OCI-LY7 (cell line): Measurements from ENCODE around the gene LUC7L2. TPM values are rescaled to one million over a fixed set of nuclear protein-coding genes. Genes with fewer than 3 reads are reported as not detected.
"Not testable (repeated sequence)": the region's sequence is repeated elsewhere in the genome, so short reads cannot be mapped to it uniquely, and the experiment has no call there.

Experiments used
- BruUV-seq: library from RNA; stranded (reverse); fragments of 400-500 nt; replicated peaks from 2 replicates; lab custom pipeline; 2021; lab: Mats Ljungman, UMichigan
- CTCF ChIA-PET: fragments of 300-600 bp; sonication (Branson Sonifier 250); formaldehyde crosslinking; loops from one replicate; lab custom pipeline; 2022; ENCODE audit warnings: antibody characterized with exemption; ENCODE audit not compliant: unreplicated experiment; lab: Charles Lee
- POLR2A ChIA-PET: fragments of 300-600 bp; sonication (Branson Sonifier 250); formaldehyde crosslinking; loops from one replicate; lab custom pipeline; 2022; ENCODE audit warnings: antibody characterized with exemption; lab: Charles Lee
- DNase-seq: peaks from one replicate; pipeline ENCODE4 v3.0.0-alpha.2; 2015; ENCODE audit warnings: low spot score
- H2AFZ ChIP-seq: fragments of 200-600 bp; sonication (generic), shearing (Covaris generic); 2 replicates; pipeline ENCODE4 v1.6.1; 2014; ENCODE audit warnings: mild to moderate bottlenecking, antibody characterized with exemption, low read length, moderate library complexity
- H3K27ac ChIP-seq: fragments of 200-600 bp; sonication (generic); 2 replicates; pipeline ENCODE4 v1.5.1; 2014; ENCODE audit warnings: mixed run types, low read depth, mild to moderate bottlenecking, moderate library complexity, low read length, inconsistent platforms; ENCODE audit not compliant: poor library complexity, severe bottlenecking
- H3K36me3 ChIP-seq: fragments of 200-600 bp; sonication (generic); 2 replicates; pipeline ENCODE4 v1.6.1; 2014; ENCODE audit warnings: mild to moderate bottlenecking, antibody characterized with exemption, low read length, moderate library complexity, mixed read lengths; ENCODE audit not compliant: insufficient read depth
- H3K4me1 ChIP-seq: fragments of 200-600 bp; sonication (generic); 2 replicates; pipeline ENCODE4 v1.5.1; 2014; ENCODE audit warnings: mild to moderate bottlenecking, low read length; ENCODE audit not compliant: insufficient read depth, poor library complexity, severe bottlenecking
- H3K4me2 ChIP-seq: fragments of 200-600 bp; sonication (generic); 2 replicates; pipeline ENCODE4 v1.6.1; 2014; ENCODE audit warnings: mild to moderate bottlenecking, low read length
- H3K4me3 ChIP-seq: fragments of 200-600 bp; sonication (generic); 2 replicates; pipeline ENCODE4 v1.5.1; 2014; ENCODE audit warnings: mild to moderate bottlenecking, low read depth, low read length; ENCODE audit not compliant: poor library complexity, severe bottlenecking
- H3K79me2 ChIP-seq: fragments of 200-600 bp; sonication (generic); 2 replicates; pipeline ENCODE4 v1.6.1; 2016; ENCODE audit warnings: low read depth, mild to moderate bottlenecking, low read length, moderate library complexity, mixed read lengths; ENCODE audit not compliant: insufficient read depth
- H3K9me2 ChIP-seq: fragments of 200-600 bp; sonication (generic); 2 replicates; pipeline ENCODE4 v1.6.1; 2016; ENCODE audit warnings: mild to moderate bottlenecking, low read length, mixed read lengths; ENCODE audit not compliant: insufficient read depth
- H3K9me3 ChIP-seq: fragments of 200-600 bp; sonication (generic); 2 replicates; pipeline ENCODE4 v1.6.1; 2014; ENCODE audit warnings: mild to moderate bottlenecking, mixed run types, low read length, mixed read lengths
- H4K20me1 ChIP-seq: fragments of 200-600 bp; sonication (generic); 2 replicates; pipeline ENCODE4 v1.6.1; 2014; ENCODE audit warnings: mild to moderate bottlenecking, antibody characterized with exemption, low read length, moderate library complexity, mixed read lengths; ENCODE audit not compliant: insufficient read depth
- EZH2phosphoT487 ChIP-seq: fragments of 200-600 bp; sonication (generic); IDR thresholded peaks from 2 replicates; pipeline ENCODE4 v1.6.1; 2018; ENCODE audit warnings: low read depth, borderline replicate concordance, mild to moderate bottlenecking, mixed run types, antibody characterized with exemption, low read length, moderate library complexity, mixed read lengths
- intact Hi-C: fragments of 100-400 bp; cut with micrococcal nuclease; formaldehyde crosslinking; loops from one replicate; pipeline ENCODE4 v1.10.0; 2022; ENCODE audit not compliant: unreplicated experiment
- total RNA-seq, 2 experiments: library from RNA; depleted of rRNA in 1 of 2; stranded (reverse); fragments of >200 nt in 1 of 2; shearing (Covaris generic) in 1 of 2; gene quantifications; 2 replicates each; pipeline ENCODE4 v1.2.3, GENCODE V29; 2014 to 2022
- TF ChIP-seq, protein P1 (sequence below): fragments of 200-600 bp; sonication (generic); conservative IDR thresholded peaks from 2 replicates; pipeline ENCODE4 v1.5.1; 2014; ENCODE audit warnings: mild to moderate bottlenecking, antibody characterized with exemption, low read length, moderate library complexity, mixed read lengths

Gene LUC7L2
- total RNA-seq, 2 experiments from 2014 or later = 79.6 to 143 TPM

DNA sequence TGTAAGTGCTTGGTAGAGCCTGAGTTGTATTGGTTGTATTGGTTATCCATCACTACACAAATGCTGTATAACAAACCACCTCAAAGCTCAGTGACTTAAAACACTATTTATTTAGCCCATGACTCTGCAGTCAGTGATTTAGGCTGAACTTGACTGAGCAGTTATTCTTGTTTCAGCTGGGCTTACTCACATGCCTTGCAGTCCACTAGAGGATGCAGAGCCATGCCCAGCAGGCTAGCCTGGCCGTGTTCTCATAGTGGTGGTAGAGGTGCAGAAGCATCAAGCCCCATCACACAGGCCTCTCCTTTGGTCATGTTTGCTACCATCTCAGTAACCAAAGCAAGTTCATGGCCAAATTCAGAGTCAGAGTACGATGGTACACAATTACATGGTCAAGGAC lies 43.9 kb downstream of the LUC7L2 start:
- peaks cover 19% of the 10 kb centered on the region; the same call in 1 of the 2 replicates for H3K79me2 ChIP-seq
- H3K9me2 ChIP-seq = no peaks in the 10 kb centered on the region
- POLR2A ChIA-PET = no interaction called here
- no peak overlapping the region for H2AFZ ChIP-seq
- no TSS peak for BruUV-seq
- no peak overlapping the region for H3K27ac ChIP-seq
- CTCF ChIA-PET = no interaction called here
- TF ChIP-seq, protein P1, sequence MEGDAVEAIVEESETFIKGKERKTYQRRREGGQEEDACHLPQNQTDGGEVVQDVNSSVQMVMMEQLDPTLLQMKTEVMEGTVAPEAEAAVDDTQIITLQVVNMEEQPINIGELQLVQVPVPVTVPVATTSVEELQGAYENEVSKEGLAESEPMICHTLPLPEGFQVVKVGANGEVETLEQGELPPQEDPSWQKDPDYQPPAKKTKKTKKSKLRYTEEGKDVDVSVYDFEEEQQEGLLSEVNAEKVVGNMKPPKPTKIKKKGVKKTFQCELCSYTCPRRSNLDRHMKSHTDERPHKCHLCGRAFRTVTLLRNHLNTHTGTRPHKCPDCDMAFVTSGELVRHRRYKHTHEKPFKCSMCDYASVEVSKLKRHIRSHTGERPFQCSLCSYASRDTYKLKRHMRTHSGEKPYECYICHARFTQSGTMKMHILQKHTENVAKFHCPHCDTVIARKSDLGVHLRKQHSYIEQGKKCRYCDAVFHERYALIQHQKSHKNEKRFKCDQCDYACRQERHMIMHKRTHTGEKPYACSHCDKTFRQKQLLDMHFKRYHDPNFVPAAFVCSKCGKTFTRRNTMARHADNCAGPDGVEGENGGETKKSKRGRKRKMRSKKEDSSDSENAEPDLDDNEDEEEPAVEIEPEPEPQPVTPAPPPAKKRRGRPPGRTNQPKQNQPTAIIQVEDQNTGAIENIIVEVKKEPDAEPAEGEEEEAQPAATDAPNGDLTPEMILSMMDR = no peak
- TF ChIP-seq EZH2phosphoT487 = no peak
- H3K4me3 ChIP-seq = no peak overlapping the region
- peaks cover 6% of the 10 kb centered on the region; the same call in 1 of the 2 replicates for H4K20me1 ChIP-seq
- no peak for DNase-seq
- intact Hi-C loops = no loop called here
- H3K4me2 ChIP-seq = no peak overlapping the region
- H3K4me1 ChIP-seq = no peaks in the 10 kb centered on the region
- H3K9me3 ChIP-seq = no peaks in the 10 kb centered on the region
- peaks cover 98% of the 10 kb centered on the region for H3K36me3 ChIP-seq

DNA sequence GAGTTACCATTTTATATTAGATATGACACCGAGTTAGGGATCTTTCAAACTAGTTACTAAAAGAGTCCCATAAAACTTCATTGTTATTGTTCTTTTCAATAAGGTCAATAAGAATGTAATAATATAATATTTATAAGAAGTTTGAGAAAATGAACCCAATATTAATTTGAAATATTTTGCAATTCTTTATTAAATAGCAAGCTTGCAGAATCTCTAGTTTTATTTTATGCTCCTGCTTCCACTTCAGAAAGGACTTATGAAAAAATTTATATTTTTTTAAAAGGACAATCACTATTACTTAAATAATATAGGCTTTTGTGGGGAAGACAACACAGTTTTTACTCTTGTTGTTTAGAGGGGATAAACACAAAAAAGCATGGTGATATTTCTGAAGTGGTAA lies 47.9 kb downstream of the LUC7L2 start:
- Histone ChIP-seq H3K4me2 (no peak overlapping the region), H3K9me2 (no peaks in the 10 kb centered on the region), H3K4me3 (no peak overlapping the region), H3K79me2 (0 out of 2 replicates have a peak, but pooled peaks cover 6% of the 10 kb centered on the region), H3K36me3 (peaks cover 93% of the 10 kb centered on the region), H4K20me1 (peaks cover 6% of the 10 kb centered on the region; the same call in 1 of the 2 replicates), H3K27ac (no peak overlapping the region), H3K4me1 (no peaks in the 10 kb centered on the region), H2AFZ (no peak overlapping the region), H3K9me3 (no peaks in the 10 kb centered on the region)
- BruUV-seq = no TSS peak
- TF ChIP-seq EZH2phosphoT487 = no peak
- TF ChIP-seq, protein P1 = no peak
- ChIA-PET POLR2A (interaction anchor here (0.6 to 2.9 kb wide), 2 partner anchors 13 to 510 kb away, joined by 3 to 11 read pairs; no protein-coding TSS in a partner anchor), CTCF (no interaction called here)
- intact Hi-C loops = no loop called here
- DNase-seq = no peak

DNA sequence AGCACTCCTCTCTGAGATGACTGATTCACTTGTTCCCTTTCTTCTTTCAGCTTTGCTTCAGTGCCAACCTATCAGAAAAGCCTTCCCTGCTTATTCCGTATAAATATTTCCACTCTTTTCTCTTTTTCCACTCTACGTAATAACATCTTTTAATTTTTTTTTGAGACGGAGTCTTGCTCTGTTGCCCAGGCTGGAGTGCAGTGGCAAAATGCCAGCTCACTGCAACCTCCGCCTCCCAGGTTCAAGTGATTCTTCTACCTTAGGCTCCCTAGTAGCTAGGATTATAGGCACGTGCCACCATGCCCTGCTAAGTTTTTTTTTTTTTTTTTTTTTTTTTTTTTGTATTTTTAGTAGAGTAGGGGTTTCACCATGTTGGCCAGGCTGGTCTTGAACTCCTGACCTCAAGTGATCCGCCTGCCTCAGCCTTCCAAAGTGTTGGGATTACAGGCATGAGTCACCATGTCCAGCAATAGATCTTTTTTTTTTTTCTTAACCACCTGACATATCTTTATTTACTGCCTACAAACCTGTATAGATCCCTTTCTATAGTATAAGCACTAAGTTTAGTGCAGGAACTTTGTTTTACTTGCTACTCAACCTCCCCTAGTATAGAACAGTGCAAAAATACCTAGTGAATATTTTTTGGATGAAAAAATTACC lies 55.2 kb downstream of the LUC7L2 start:
- H3K4me2 ChIP-seq, H4K20me1 ChIP-seq, DNase-seq, H2AFZ ChIP-seq, H3K9me3 ChIP-seq, BruUV-seq, H3K4me3 ChIP-seq, H3K79me2 ChIP-seq, intact Hi-C loops, H3K27ac ChIP-seq, H3K4me1 ChIP-seq, H3K9me2 ChIP-seq: not testable (repeated sequence)
- peaks cover 97% of the 10 kb centered on the region for H3K36me3 ChIP-seq
- CTCF ChIA-PET = interaction anchor here (0.8 kb wide), 1 partner anchor 19 kb away, joined by 3 read pairs; no protein-coding TSS in a partner anchor
- POLR2A ChIA-PET = interaction anchor here (0.6 to 2.0 kb wide), 6 partner anchors 7 to 26 kb away, joined by 3 to 5 read pairs (median 4); no protein-coding TSS in a partner anchor
